Mesenchymal stem cell (in vitro differentiated cells and primary cell): ENCODE data around the gene ARPP21.

ENCODE experiments used
- DNase-seq: peaks from one replicate; pipeline ENCODE4 v3.0.0-alpha.2; 2013
- H2AFZ ChIP-seq: one replicate; pipeline ENCODE4 v1.6.1; 2013; ENCODE audit warnings: low read depth, mild to moderate bottlenecking, control low read depth, inconsistent platforms, low read length, moderate library complexity
- H2AK5ac ChIP-seq: 2 replicates; pipeline ENCODE4 v1.6.1; 2013; ENCODE audit warnings: low read length, moderate library complexity, mild to moderate bottlenecking, inconsistent platforms; ENCODE audit not compliant: severe bottlenecking
- H2BK120ac ChIP-seq: one replicate; pipeline ENCODE4 v1.6.1; 2013; ENCODE audit warnings: low read depth, mild to moderate bottlenecking, inconsistent platforms, low read length, moderate library complexity
- H2BK12ac ChIP-seq, 2 experiments: one replicate each; pipeline ENCODE4 v1.6.1; 2013; ENCODE audit warnings: inconsistent platforms in 2 of 2, low read length in 2 of 2, mild to moderate bottlenecking in 2 of 2, moderate library complexity in 2 of 2, control low read depth in 1 of 2
- H2BK15ac ChIP-seq: one replicate; pipeline ENCODE4 v1.6.1; 2013; ENCODE audit warnings: mild to moderate bottlenecking, low read depth, inconsistent platforms; ENCODE audit not compliant: poor library complexity, severe bottlenecking
- H2BK5ac ChIP-seq: 2 replicates; pipeline ENCODE4 v1.6.1; 2013; ENCODE audit warnings: low read depth, mild to moderate bottlenecking, low read length, control low read depth, inconsistent platforms; ENCODE audit not compliant: poor library complexity, severe bottlenecking
- H3K14ac ChIP-seq, 2 experiments: one replicate each; pipeline ENCODE4 v1.6.1; 2013; ENCODE audit warnings: inconsistent platforms in 2 of 2, low read length in 2 of 2, control low read depth in 1 of 2, mild to moderate bottlenecking in 1 of 2, moderate library complexity in 1 of 2
- H3K18ac ChIP-seq, 2 experiments: one replicate each; pipeline ENCODE4 v1.6.1; 2013; ENCODE audit warnings: inconsistent platforms in 2 of 2, low read length in 2 of 2, control low read depth in 1 of 2, low read depth in 1 of 2, mild to moderate bottlenecking in 1 of 2
- H3K23ac ChIP-seq, 2 experiments: one replicate each; pipeline ENCODE4 v1.6.1; 2013; ENCODE audit warnings: inconsistent platforms in 2 of 2, low read length in 2 of 2, mild to moderate bottlenecking in 2 of 2, moderate library complexity in 2 of 2, control low read depth in 1 of 2
- H3K27ac ChIP-seq: 2 replicates; pipeline ENCODE4 v1.5.1; 2013; ENCODE audit warnings: mild to moderate bottlenecking, moderate library complexity, low read length, control low read depth, inconsistent platforms; ENCODE audit not compliant: poor library complexity, severe bottlenecking
- H3K27me3 ChIP-seq, 2 experiments: 2 replicates each; pipeline versions ENCODE4 v1.6.1 to v1.7.0; 2013; ENCODE audit warnings: low read length in 2 of 2, mild to moderate bottlenecking in 2 of 2, moderate library complexity in 2 of 2, control low read depth in 1 of 2, inconsistent platforms in 1 of 2; ENCODE audit not compliant: control insufficient read depth in 1 of 2, insufficient read depth in 1 of 2
- H3K36me3 ChIP-seq, 2 experiments: 2 replicates each; pipeline versions ENCODE4 v1.6.1 to v1.7.0; 2013; ENCODE audit warnings: low read length in 2 of 2, control low read depth in 1 of 2, inconsistent platforms in 1 of 2, low read depth in 1 of 2, mild to moderate bottlenecking in 1 of 2; ENCODE audit not compliant: insufficient read depth in 2 of 2, control insufficient read depth in 1 of 2
- H3K4ac ChIP-seq, 2 experiments: one replicate each; pipeline ENCODE4 v1.6.1; 2013; ENCODE audit warnings: inconsistent platforms in 2 of 2, low read length in 2 of 2, mild to moderate bottlenecking in 2 of 2, moderate library complexity in 2 of 2, control low read depth in 1 of 2, low read depth in 1 of 2
- H3K4me1 ChIP-seq: 2 replicates; pipeline ENCODE4 v1.6.1; 2013; ENCODE audit warnings: low read depth, low read length, control low read depth; ENCODE audit not compliant: control insufficient read depth, insufficient read depth
- H3K4me2 ChIP-seq: 2 replicates; pipeline ENCODE4 v1.6.1; 2013; ENCODE audit warnings: low read length, mild to moderate bottlenecking, inconsistent platforms; ENCODE audit not compliant: poor library complexity, severe bottlenecking
- H3K4me3 ChIP-seq, 2 experiments: 2 replicates each; pipeline versions ENCODE4 v1.5.1 to v1.7.0; 2013; ENCODE audit warnings: low read length in 2 of 2, mild to moderate bottlenecking in 2 of 2, control low read depth in 1 of 2, low read depth in 1 of 2; ENCODE audit not compliant: insufficient read depth in 1 of 2
- H3K79me1 ChIP-seq: replicated peaks from 2 replicates; pipeline ENCODE4 v1.6.1; 2013; ENCODE audit warnings: mild to moderate bottlenecking, control low read depth, low read length, inconsistent platforms; ENCODE audit not compliant: poor library complexity, severe bottlenecking
- H3K9ac ChIP-seq: 2 replicates; pipeline ENCODE4 v1.7.0; 2013; ENCODE audit warnings: mild to moderate bottlenecking, low read length, moderate library complexity
- H3K9me3 ChIP-seq: 2 replicates; pipeline ENCODE4 v1.7.0; 2013; ENCODE audit warnings: mild to moderate bottlenecking, low read length; ENCODE audit not compliant: control insufficient read depth
- H4K8ac ChIP-seq: one replicate; pipeline ENCODE4 v1.6.1; 2013; ENCODE audit warnings: inconsistent platforms, mild to moderate bottlenecking, low read length, moderate library complexity
- H4K91ac ChIP-seq: one replicate; pipeline ENCODE4 v1.6.1; 2013; ENCODE audit warnings: mild to moderate bottlenecking, low read length, inconsistent platforms
- WGBS: methylation state at CpG from one replicate; pipeline ENCODE4 v1.1.7; 2013; ENCODE audit warnings: mixed read lengths; 5-methylcytosine and 5-hydroxymethylcytosine counted together

ARPP21 gene

DNA sequence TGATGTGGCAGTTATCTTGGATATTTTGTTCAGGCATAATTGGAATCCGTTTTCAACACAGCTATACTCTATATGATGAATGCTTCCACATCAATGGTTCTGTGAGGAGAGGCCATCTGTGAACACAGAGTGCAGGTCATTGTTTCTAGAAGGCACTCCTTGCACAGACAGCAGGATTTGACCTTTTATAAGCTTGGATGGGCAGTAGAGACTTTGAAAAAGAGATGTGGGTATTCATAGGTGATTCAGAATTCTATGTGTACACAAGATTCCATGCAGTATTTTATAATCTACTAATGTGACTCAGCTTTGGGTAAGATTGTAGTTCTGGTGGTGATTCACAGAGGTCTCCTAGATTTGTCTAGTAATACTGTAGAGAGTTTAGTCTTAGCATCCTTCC, 12.5 kb downstream of the ARPP21 start:
- H3K4me1 ChIP-seq, result peaks cover 1% of the 10 kb centered on the region
- peak overlapping the region; percentile 4 for H3K27ac ChIP-seq
- no peak overlapping the region for H2BK15ac ChIP-seq
- DNase-seq, result no peak
- H2BK12ac ChIP-seq, result no peak overlapping the region
- no peaks in the 10 kb centered on the region for H3K9me3 ChIP-seq
- H3K4ac ChIP-seq, result no peak overlapping the region
- no peak overlapping the region for H3K18ac ChIP-seq
- H4K91ac ChIP-seq, result no peak overlapping the region
- peaks cover 1% of the 10 kb centered on the region for H3K79me1 ChIP-seq
- H3K27me3 ChIP-seq, result no peaks in the 10 kb centered on the region
- H4K8ac ChIP-seq, result no peak overlapping the region
- 57% methylated on average over 1 of the region's 1 CpG for WGBS
- H3K9ac ChIP-seq, result no peak overlapping the region
- no peak overlapping the region for H3K4me3 ChIP-seq
- no peak overlapping the region for H2BK120ac ChIP-seq
- no peak overlapping the region for H2BK5ac ChIP-seq
- H3K14ac ChIP-seq, result no peak overlapping the region
- H3K36me3 ChIP-seq, result no peaks in the 10 kb centered on the region
- no peak overlapping the region for H3K23ac ChIP-seq
- H2AK5ac ChIP-seq, result no peak overlapping the region
- H3K4me2 ChIP-seq, result no peak overlapping the region
- no peak overlapping the region for H2AFZ ChIP-seq

DNA sequence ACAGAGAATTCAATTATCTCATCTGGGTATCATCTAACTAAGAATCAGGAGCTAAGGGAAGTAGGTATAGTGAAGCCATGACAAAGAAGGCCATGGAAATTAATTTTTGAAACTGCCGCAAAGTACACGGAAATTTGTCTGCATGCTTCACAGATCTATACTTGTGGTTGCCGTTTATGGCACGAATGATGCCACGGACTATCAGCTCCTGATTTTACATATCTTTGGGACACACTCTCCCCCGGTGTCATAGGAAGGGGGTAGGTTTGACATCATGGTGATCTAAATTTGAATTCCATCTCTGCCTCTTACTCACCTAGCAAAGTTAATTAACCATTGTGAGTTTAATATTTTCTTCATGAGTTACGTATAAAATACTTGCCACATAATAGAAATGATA, 14.0 kb downstream of the ARPP21 start:
- 83% methylated on average over 4 of the region's 7 CpGs for WGBS
- no peak overlapping the region for H3K4me2 ChIP-seq
- no peaks in the 10 kb centered on the region for H3K36me3 ChIP-seq
- no peaks in the 10 kb centered on the region for H3K9me3 ChIP-seq
- H3K18ac ChIP-seq, result no peak overlapping the region
- DNase-seq, result no peak
- peaks cover 1% of the 10 kb centered on the region for H3K79me1 ChIP-seq
- no peak overlapping the region for H3K4me3 ChIP-seq
- H4K8ac ChIP-seq, result no peak overlapping the region
- no peak overlapping the region for H3K4ac ChIP-seq
- H2BK5ac ChIP-seq, result no peak overlapping the region
- H3K27ac ChIP-seq, result no peak overlapping the region
- H2AK5ac ChIP-seq, result no peak overlapping the region
- no peak overlapping the region for H3K14ac ChIP-seq
- H2AFZ ChIP-seq, result no peak overlapping the region
- H4K91ac ChIP-seq, result no peak overlapping the region
- H3K23ac ChIP-seq, result no peak overlapping the region
- H3K9ac ChIP-seq, result no peak overlapping the region
- no peak overlapping the region for H2BK12ac ChIP-seq
- H3K27me3 ChIP-seq, result no peaks in the 10 kb centered on the region
- no peak overlapping the region for H2BK120ac ChIP-seq
- H2BK15ac ChIP-seq, result no peak overlapping the region
- H3K4me1 ChIP-seq, result peaks cover under 1% of the 10 kb centered on the region

DNA sequence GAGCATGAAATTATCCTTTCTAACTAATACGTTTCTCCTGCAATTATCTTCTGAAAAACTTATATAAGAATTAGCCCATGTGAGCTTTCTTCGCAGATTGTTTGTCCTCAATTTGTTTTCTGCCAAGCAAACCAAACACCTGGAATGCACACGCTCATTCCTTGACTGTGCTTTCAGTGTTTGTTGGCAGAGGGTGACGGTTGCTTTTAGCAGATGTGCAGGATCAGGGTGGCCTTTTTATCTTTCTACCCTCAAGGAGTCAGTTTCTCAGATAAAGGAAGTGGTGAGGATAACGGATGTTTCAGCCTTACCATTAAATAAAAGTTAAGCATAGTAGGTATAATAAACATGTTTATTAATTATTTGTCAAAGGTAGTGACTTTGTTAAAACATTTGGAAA, 15.2 kb downstream of the ARPP21 start:
- no peak overlapping the region for H2BK12ac ChIP-seq
- no peak overlapping the region for H3K18ac ChIP-seq
- H3K23ac ChIP-seq, result no peak overlapping the region
- peaks cover 1% of the 10 kb centered on the region for H3K79me1 ChIP-seq
- no peak overlapping the region for H3K14ac ChIP-seq
- WGBS, result 80% methylated on average over 4 of the region's 5 CpGs
- no peak overlapping the region for H4K91ac ChIP-seq
- no peak overlapping the region for H3K4ac ChIP-seq
- H3K4me2 ChIP-seq, result no peak overlapping the region
- H3K27ac ChIP-seq, result no peak overlapping the region
- H2BK5ac ChIP-seq, result no peak overlapping the region
- no peak overlapping the region for H4K8ac ChIP-seq
- DNase-seq, result no peak
- no peak overlapping the region for H2AFZ ChIP-seq
- H2AK5ac ChIP-seq, result peak overlapping the region; percentile 31
- H3K9ac ChIP-seq, result no peak overlapping the region
- H2BK15ac ChIP-seq, result no peak overlapping the region
- no peaks in the 10 kb centered on the region for H3K36me3 ChIP-seq
- H3K27me3 ChIP-seq, result no peaks in the 10 kb centered on the region
- H3K4me3 ChIP-seq, result no peak overlapping the region
- H2BK120ac ChIP-seq, result no peak overlapping the region
- no peaks in the 10 kb centered on the region for H3K9me3 ChIP-seq
- H3K4me1 ChIP-seq, result no peaks in the 10 kb centered on the region

DNA sequence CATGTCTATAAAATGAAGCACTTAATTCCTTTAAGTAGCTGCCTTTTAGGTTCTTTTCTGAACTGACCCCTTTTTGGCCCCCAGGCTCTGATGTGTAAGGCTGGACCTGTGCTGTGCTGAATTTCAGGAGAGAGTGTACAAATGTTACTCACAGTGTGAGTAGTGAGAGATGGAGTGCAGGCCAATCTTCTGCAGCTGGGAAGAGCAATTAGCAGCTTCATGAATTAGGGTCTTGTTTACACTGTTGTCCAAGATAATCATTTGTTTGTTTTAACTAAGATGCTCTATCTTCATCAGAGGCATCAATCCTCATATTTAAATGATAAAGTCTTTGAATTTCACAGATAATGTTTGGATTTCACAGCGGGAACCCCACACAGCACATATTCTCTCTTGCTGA, 19.4 kb downstream of the ARPP21 start:
- no peak overlapping the region for H2BK5ac ChIP-seq
- no CpG with 5 or more reads among the region's 1 CpG for WGBS
- no peak overlapping the region for H3K23ac ChIP-seq
- H3K27ac ChIP-seq, result no peak overlapping the region
- no peaks in the 10 kb centered on the region for H3K36me3 ChIP-seq
- H3K4me3 ChIP-seq, result no peak overlapping the region
- H3K4ac ChIP-seq, result no peak overlapping the region
- no peak overlapping the region for H2BK15ac ChIP-seq
- no peak overlapping the region for H3K14ac ChIP-seq
- H3K4me2 ChIP-seq, result no peak overlapping the region
- peaks cover 1% of the 10 kb centered on the region for H3K79me1 ChIP-seq
- H3K27me3 ChIP-seq, result no peaks in the 10 kb centered on the region
- H2BK12ac ChIP-seq, result no peak overlapping the region
- H2AFZ ChIP-seq, result no peak overlapping the region
- no peak overlapping the region for H3K9ac ChIP-seq
- H2AK5ac ChIP-seq, result no peak overlapping the region
- H3K18ac ChIP-seq, result no peak overlapping the region
- H3K4me1 ChIP-seq, result peaks cover 4% of the 10 kb centered on the region
- no peak overlapping the region for H4K91ac ChIP-seq
- no peak overlapping the region for H2BK120ac ChIP-seq
- H3K9me3 ChIP-seq, result no peaks in the 10 kb centered on the region
- H4K8ac ChIP-seq, result no peak overlapping the region
- DNase-seq, result no peak
